ENCODE results near the gene ANAPC5.
"Not testable (repeated sequence)": the region's sequence is repeated elsewhere in the genome, so short reads cannot be mapped to it uniquely, and the experiment has no call there.

ANAPC5 gene

GRCh38 chr12:121300083-121300819, 52.0 kb downstream of the ANAPC5 start:
- no peak for DNase-seq (ENCODE audit: low spot score)
- ChIA-PET POLR2A (ENCODE audit: low non-redundant PET) (no interaction called here), CTCF (interaction anchor here (0.7 kb wide), 1 partner anchor 1049 kb away, joined by 4 read pairs; no protein-coding TSS in a partner anchor)
- TF ChIP-seq, protein P1, sequence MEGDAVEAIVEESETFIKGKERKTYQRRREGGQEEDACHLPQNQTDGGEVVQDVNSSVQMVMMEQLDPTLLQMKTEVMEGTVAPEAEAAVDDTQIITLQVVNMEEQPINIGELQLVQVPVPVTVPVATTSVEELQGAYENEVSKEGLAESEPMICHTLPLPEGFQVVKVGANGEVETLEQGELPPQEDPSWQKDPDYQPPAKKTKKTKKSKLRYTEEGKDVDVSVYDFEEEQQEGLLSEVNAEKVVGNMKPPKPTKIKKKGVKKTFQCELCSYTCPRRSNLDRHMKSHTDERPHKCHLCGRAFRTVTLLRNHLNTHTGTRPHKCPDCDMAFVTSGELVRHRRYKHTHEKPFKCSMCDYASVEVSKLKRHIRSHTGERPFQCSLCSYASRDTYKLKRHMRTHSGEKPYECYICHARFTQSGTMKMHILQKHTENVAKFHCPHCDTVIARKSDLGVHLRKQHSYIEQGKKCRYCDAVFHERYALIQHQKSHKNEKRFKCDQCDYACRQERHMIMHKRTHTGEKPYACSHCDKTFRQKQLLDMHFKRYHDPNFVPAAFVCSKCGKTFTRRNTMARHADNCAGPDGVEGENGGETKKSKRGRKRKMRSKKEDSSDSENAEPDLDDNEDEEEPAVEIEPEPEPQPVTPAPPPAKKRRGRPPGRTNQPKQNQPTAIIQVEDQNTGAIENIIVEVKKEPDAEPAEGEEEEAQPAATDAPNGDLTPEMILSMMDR (conservative IDR thresholded peaks at IDR 0.05; ENCODE audit: low read depth) = no peak
- H3K27ac ChIP-seq = no peak overlapping the region

DNA sequence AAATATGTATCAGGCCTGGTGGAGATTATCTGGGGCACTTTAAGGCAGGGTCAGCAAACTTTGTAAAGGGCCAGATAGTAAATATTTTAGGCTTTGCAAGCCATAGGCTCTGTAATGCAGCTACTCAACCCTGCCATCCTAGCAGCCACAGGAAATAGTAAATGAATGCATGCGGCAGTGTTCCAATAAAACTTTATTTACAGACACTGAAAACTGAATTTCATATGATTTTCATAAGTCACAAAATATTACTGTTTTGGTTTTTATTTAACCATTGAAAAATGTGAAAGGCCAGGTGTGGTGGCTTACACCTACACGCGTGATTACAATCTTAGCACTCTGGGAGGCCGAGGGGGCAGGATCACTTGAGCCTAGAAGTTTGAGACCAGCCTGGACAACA, 52.5 kb downstream of the ANAPC5 start:
- ChIA-PET POLR2A (ENCODE audit: low non-redundant PET) (no interaction called here), CTCF (interaction anchor here (0.7 kb wide), 2 partner anchors 477 to 1049 kb away, joined by 3 to 4 read pairs; no protein-coding TSS in a partner anchor)
- no peak for DNase-seq (ENCODE audit: low spot score)
- TF ChIP-seq, protein P1 (conservative IDR thresholded peaks at IDR 0.05; ENCODE audit: low read depth) = no peak
- no peak overlapping the region for H3K27ac ChIP-seq

- CTCF ChIA-PET; DNase-seq (ENCODE audit: low spot score); H3K27ac ChIP-seq; POLR2A ChIA-PET (ENCODE audit: low non-redundant PET): not testable (repeated sequence)
Measured at GRCh38 chr12:121298411-121298810, 53.8 kb downstream of the ANAPC5 start.

DNA sequence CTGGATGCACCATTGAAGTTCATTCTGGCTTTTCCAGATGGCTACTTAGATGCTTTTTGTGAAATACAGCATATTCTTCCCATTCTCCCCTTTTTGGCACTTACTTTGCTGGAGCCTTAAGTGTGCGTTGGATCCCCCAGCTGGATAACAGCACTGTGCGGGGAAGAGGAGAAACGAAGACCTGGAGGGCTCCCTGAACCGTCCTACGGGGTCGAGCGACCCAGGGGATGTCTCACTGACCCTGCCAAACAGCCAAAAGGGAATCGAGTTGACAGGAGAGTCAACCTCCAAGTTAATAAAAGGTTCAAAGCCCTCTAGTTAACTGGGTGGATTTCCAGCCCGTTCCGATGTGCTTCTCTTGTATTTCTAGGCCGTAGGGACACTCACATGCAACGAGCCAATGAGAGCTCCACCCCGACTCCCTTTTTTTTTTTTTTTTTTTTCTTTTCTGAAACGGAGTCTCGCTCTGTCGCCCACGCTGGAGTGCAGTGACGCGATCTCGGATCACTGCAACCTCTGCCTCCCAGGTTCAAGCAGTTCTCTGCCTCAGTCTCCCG, 54.7 kb downstream of the ANAPC5 start:
- H3K27ac ChIP-seq = peak overlapping the region; percentile 79
- peak; percentile 32 for DNase-seq (ENCODE audit: low spot score)
- POLR2A ChIA-PET (ENCODE audit: low non-redundant PET) = interaction anchor here (0.6 kb wide), 3 partner anchors 22 to 271 kb away, joined by 3 to 6 read pairs (median 3); partner anchors contain the start of gene RNF34
- TF ChIP-seq, protein P1 (conservative IDR thresholded peaks at IDR 0.05; ENCODE audit: low read depth) = no peak
- CTCF ChIA-PET = interaction anchor here (0.6 kb wide), 2 partner anchors 12 to 82 kb away, joined by 3 to 4 read pairs; no protein-coding TSS in a partner anchor

GRCh38 chr12:121296618-121297434, 55.4 kb downstream of the ANAPC5 start, which contains the start of gene CAMKK2:
TSS of gene CAMKK2 (minus strand) at chr12:121296709. CDS start at chr12:121274526, 22,183 bp downstream.
- peak within 1 kb of the TSS; percentile 79 for H3K27ac ChIP-seq
- DNase-seq (ENCODE audit: low spot score) = peak; percentile 91
- TF ChIP-seq, protein P1 (conservative IDR thresholded peaks at IDR 0.05; ENCODE audit: low read depth) = peak; percentile 36
- ChIA-PET CTCF (interaction anchor here (0.6 kb wide), 2 partner anchors 82 to 780 kb away, joined by 3 read pairs; no protein-coding TSS in a partner anchor), POLR2A (ENCODE audit: low non-redundant PET) (interaction anchor here (0.6 kb wide), 3 partner anchors 23 to 270 kb away, joined by 3 to 6 read pairs (median 3); partner anchors contain the start of gene RNF34)

GRCh38 chr12:121295746-121296617, 56.2 kb downstream of the ANAPC5 start:
- POLR2A ChIA-PET (ENCODE audit: low non-redundant PET) = no interaction called here
- CTCF ChIA-PET = interaction anchor here (0.5 to 1.0 kb wide), 6 partner anchors 10 to 781 kb away, joined by 3 to 5 read pairs (median 3); no protein-coding TSS in a partner anchor
- TF ChIP-seq, protein P1 (conservative IDR thresholded peaks at IDR 0.05; ENCODE audit: low read depth) = no peak
- H3K27ac ChIP-seq = peak overlapping the region; percentile 79
- DNase-seq (ENCODE audit: low spot score) = peak; percentile 14
